Articular chondrocyte of knee joint (primary cell): ENCODE data around the gene MRM3. TPM values are rescaled to one million over a fixed set of nuclear protein-coding genes. Genes with fewer than 3 reads are reported as not detected.

ENCODE experiments used
- total RNA-seq: library from RNA; depleted of rRNA; stranded (reverse); fragments of >200 nt; gene quantifications from 2 replicates; pipeline ENCODE4 v1.2.3, GENCODE V29; 2012

Gene MRM3, protein sequence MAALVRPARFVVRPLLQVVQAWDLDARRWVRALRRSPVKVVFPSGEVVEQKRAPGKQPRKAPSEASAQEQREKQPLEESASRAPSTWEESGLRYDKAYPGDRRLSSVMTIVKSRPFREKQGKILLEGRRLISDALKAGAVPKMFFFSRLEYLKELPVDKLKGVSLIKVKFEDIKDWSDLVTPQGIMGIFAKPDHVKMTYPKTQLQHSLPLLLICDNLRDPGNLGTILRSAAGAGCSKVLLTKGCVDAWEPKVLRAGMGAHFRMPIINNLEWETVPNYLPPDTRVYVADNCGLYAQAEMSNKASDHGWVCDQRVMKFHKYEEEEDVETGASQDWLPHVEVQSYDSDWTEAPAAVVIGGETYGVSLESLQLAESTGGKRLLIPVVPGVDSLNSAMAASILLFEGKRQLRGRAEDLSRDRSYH
- total RNA-seq = 11.6 and 13.9 TPM in 2 replicates

DNA sequence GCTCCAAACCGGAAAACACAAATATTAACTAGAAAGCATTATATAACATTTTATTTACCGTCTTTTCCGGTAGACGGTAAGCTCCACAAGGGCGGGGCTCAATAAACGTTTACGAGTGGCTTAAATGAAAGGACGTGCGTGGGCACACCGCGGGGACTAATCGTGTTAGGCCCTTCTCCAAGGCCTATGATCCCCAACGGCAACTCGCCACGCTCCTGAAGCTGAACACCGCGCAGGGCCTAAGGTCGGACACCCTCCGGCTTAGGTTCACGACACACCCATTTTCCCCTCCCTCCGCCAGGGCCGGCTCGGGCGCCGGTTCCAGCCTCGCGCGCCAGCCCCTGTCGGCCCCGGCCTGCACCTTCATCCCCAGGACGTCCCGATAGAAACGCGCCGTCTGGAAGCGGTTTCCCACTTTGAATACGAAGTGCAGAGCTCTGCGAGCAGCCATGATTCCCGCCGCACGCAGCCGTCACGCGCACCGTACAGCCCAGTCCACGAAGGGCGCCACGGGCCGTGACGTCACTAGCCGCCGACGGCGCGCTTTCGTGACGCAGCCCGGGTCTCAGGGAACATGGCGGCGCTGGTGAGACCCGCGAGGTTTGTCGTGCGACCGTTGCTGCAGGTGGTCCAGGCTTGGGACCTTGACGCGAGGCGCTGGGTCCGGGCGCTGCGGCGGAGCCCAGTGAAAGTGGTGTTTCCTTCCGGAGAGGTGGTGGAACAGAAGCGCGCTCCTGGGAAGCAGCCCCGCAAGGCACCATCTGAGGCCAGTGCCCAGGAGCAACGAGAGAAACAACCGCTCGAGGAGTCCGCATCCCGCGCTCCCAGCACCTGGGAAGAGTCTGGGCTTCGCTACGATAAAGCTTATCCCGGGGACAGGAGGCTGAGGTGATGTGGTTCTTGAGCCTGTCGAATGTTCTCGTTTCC, at the start of gene MRM3, which contains the start of gene GLOD4:
Gene MRM3, plus strand, starts transcription at position 549 of the 927 bp plus-strand sequence. Its CDS starts 26 bp downstream, at position 575.
Gene GLOD4, minus strand, starts transcription at position 476 of the 927 bp plus-strand sequence. Its CDS starts 25 bp downstream, at position 451.

GRCh38 chr17:752002-752619, 30.0 kb upstream of the MRM3 start, which contains the start of gene GEMIN4:
TSS of gene GEMIN4 (minus strand) at chr17:752264. CDS start at chr17:752142, 122 bp downstream.

Other genes with a start within 250 kb of the MRM3 start
- gene VPS53, start 67.5 kb upstream of the MRM3 start, total RNA-seq = 27.3 and 32.9 TPM in 2 replicates
- 20.3 and 23.1 TPM in 2 replicates for gene TLCD3A, start 49.8 kb upstream of the MRM3 start, total RNA-seq
- 10.2 and 12.4 TPM in 2 replicates for gene GEMIN4, start 30.1 kb upstream of the MRM3 start, total RNA-seq
- gene GLOD4, start 73 bp upstream of the MRM3 start, total RNA-seq = 43.6 and 48.1 TPM in 2 replicates
- 41.6 and 60.6 TPM in 2 replicates for gene NXN, start 197.4 kb downstream of the MRM3 start, total RNA-seq
- 12.5 and 13.3 TPM in 2 replicates for gene TIMM22, start 214.8 kb downstream of the MRM3 start, total RNA-seq